Measurements from ENCODE around the gene SFT2D2.
"Not testable (repeated sequence)": the region's sequence is repeated elsewhere in the genome, so short reads cannot be mapped to it uniquely, and the experiment has no call there.

The SFT2D2 gene

DNA sequence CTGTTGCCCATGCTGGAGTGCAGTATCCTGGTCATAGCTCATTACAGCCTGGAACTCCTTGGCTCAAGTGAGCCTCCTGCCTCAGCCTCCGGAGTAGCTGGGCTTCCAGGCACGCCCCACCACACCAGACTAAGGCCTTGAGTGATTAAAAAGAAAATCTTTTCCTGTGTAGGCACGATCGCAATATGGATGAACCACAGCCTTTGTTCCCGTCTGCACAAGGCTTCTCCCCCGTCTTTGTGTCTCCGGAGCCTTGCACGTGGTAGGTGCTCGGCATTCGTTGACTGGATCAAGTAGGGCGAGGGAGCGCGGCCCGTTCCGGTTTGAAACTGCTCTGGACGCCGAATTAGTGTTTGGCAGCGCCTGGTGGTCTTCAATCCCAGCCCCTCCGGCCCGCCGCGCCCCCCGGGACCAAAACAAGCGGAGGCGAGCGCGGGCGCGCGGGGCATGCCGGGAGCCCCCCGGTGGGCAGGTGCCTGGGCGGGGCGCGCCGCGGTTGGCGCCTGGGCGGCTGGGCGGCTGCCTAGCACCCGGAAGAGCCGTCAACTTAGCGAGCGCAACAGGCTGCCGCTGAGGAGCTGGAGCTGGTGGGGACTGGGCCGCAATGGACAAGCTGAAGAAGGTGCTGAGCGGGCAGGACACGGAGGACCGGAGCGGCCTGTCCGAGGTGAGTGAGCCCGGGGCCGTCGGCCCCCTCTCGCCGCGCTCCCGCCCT lies at the start of gene SFT2D2:
Gene SFT2D2, plus strand, starts transcription at position 529 of the 715 bp plus-strand sequence. Its CDS starts 76 bp downstream, at position 605.
- DNase-seq: peak; percentile 89 to 97 (median 93)

DNA sequence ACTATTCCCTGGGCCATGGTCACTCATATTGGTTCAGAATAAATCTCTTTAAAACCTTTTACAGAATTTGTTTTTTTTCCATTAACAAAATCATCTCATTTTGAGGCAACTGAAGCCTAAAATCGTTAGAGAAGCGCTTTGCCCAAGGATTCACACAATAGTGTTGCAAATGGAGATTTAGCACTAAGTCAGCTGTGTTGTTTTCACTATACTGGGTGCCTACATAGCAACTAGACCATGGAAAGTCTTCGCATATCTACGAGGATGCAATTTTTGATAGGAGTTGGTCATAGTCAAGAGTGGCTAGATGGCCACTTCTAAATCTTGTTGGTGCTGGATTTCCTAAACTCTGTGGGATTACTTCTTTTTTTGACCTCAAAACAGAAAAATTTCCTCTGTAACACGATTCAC lies 47.6 kb upstream of the SFT2D2 start:
- DNase-seq: no peak

DNA sequence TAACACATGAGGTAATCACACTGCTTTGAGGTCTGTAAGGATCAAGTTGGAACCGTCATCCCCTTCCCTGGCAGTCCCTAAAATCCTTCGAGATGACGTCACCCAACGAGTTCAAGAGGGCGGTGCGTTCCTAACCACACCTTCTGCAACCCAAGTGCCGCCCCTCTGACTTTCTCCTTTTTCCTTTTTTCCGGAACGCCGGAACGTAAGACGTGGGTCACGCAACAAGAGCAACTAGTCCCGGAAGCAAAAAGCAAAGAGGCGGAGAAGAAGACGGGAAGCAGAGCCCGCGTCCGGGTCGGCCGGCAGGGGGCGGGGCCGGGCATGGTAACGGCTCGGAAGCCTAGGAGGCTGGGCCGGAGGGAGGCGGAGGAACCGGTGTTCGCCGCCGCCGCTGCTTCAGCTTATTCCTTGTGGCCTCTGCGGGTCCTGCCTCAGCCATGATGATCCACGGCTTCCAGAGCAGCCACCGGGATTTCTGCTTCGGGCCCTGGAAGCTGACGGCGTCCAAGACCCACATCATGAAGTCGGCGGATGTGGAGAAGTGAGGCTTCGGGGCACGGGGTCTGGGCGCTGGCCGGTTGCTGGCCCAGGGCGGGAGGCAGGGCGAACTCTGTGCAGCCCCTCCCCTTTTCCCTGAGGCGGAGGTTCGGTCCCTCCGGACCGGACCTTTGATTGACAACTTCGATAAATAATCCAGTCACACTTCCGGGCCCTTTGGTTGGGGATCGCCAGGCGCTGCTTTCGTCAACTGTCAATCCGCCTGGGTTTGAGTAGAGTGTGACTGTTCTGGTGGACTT lies 47.0 kb upstream of the SFT2D2 start, which contains the start of gene TIPRL:
Gene TIPRL, plus strand, starts transcription at position 325 of the 800 bp plus-strand sequence. Its CDS starts 116 bp downstream, at position 441.
- DNase-seq: peak; percentile 94 to 100 (median 99)

DNA sequence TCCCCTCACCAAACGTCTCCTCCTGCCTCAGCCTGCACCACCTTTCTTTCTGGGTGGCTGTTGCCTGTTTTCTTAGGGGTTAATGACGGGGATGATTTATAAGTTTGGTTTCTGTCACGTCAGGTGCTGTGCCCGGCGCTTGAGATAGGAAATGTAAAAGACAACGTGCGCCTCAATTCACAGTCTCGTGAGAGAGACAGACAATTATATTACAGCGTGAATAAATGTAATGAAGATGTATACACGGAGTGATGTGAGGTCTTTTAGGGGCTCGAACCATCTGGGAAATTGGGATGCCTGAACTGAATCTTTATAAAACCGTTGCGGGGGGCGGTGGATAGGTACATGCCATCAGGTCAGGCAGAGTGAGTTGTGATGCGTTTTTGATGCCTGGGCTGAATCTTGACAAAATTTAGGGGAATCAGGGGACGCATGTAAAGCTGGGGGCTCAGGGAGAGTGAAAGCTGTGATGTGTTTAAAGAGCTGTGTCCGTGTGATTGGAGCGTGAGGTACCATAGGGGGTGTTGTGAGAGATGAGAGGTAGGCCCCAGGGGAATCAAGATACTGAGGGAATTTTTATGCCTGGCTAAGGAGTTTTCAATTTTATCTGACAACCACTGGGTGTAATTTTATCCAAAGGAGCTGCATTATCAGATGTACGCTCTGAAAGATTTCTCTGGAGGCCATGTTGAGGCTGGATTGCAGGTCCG lies 46.2 kb upstream of the SFT2D2 start:
- peak; percentile 37 to 63 (median 61) for DNase-seq

DNA sequence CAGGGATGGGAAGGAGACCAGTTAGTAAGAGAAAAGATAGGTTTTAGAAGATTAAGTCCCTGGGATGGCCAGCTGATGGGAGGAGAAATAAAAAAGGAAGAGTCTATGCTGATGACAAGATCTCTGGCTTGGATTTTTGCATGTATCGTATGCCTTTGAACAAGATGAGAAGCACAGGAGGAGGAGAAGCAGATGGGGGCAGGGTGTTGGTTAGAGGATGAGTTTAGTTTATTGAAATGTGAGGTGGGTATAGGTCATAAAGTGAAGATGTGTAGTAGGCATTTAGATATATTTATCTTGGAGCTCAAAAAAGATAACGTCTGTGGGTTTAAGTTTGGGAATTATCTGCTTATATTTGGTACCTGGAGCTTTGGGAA lies 45.7 kb upstream of the SFT2D2 start:
- no peak for DNase-seq

DNA sequence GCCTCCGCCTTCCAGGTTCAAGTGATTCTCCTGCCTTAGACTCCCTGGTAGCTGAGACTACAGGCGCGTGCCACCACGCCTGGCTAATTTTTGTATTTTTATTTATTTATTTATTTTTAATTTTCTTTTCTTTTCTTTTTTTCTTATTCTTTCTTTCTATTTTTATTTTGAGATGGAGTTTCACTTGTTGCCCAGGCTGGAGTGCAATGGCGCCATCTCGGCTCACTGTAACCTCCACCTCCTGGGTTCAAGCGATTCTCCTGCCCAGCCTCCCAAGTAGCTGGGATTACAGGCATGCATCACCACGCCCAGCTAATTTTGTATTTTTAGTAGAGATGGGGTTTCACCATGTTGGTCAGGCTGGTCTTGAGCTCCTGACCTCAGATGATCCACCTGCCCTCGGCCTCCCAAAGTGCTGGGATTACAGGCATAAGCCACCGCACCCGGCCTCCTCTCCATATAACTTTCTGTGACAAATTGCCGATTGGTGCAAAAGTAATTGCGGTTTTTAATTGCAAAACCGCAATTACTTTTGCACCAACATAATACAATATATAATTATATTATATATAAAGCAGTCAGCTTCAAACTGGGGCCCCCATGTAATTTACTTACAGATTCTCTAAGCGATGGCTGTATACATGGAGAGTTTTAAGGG lies 44.6 kb upstream of the SFT2D2 start:
- DNase-seq: not testable (repeated sequence)

DNA sequence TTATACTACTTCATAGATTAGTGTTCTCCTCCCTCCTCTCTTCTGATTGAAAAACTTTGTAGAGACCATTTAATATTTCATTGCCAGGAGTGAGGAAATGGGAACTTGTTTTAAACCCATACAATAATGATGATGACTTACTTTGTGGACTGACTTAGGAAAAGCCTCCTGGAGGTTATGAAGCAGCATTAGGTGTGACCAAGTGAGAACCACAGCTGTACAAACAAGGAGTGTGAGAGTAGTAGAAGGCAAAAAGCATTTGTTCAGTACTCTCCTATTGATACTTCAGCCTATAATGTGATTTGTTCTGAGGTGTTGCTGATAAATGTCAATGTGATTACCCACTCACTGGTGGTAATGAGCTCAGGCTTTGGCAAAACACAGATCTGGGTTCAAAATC lies 38.6 kb upstream of the SFT2D2 start:
- no peak for DNase-seq

DNA sequence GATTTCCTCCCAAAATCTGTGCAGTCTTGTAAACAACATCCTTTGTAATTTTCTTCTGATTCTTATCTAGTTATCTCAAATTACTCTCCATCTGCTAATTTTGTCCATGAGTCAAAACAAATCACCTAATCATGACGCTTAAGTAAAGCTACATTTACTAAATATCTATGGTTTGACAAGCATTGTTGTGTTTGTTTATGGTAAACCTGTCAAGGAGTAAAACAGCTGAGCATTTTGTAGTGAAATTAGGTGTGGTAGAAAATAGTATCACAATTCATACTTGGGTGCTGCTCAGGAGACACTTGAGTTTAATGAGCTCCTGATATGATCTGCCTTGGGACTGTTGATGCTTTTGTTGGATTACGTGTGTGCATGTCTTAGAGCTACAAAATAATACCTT lies 35.4 kb upstream of the SFT2D2 start:
- no peak for DNase-seq

DNA sequence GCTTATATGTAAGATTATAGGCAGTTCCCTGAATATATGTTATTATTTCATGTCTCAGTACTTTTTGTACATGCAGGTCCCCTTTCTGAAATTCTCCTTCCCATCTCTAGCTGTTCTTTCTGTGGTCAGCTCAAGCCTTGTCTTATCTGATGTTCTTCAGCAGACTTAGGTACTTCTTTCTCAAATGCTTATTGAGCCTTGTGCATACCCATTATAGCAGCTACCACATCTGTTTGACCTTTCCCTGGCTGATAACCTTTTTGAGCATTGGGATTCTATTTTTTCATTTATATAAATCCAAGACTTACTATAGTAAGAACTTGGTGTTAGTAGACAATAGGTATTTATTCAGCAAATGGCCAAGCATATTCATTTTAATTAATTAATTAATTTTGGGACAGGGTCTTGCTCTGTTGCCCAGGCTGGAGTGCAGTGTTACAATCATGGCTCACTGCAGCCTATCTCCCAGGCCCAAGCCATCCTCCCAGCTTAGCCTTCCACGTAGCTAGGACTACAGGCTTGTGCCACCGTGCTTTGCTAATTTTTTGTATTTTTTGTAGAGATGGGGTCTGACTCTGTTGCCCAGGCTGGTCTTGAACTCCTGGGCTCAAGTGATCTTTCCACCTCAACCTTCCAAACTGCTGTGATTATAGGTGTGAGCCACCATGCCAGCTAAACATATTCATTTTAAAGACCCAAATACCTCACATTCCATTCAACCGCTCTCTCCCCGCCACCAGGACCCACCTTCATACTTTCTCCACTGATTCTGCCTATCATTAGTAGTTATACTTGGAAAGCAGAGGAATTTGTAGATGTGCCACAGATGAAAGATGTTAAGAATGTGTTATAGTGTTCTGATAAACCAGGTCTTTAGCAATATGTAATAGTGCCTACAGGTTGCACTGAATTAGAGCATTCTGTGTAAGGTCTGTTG lies 30.3 kb upstream of the SFT2D2 start:
- DNase-seq: no peak

DNA sequence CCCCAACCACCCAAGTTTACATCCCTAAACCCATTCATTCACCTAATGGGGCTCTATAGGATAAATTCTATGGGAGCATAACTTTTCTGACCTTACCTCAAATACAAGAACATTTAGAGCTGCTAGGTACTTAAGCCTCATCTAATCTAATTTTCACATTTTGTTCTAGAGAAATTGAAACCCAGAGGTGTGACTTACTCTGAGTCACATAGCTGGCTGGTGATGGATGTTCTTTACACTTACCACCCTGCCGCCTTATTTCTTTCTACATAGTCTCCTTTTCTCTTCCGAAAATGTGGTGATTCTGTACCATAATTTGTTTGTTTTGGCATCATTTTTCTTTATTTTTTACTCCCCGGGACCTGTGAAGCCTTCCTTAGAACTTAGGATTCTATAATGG lies 26.7 kb upstream of the SFT2D2 start:
- DNase-seq: no peak

DNA sequence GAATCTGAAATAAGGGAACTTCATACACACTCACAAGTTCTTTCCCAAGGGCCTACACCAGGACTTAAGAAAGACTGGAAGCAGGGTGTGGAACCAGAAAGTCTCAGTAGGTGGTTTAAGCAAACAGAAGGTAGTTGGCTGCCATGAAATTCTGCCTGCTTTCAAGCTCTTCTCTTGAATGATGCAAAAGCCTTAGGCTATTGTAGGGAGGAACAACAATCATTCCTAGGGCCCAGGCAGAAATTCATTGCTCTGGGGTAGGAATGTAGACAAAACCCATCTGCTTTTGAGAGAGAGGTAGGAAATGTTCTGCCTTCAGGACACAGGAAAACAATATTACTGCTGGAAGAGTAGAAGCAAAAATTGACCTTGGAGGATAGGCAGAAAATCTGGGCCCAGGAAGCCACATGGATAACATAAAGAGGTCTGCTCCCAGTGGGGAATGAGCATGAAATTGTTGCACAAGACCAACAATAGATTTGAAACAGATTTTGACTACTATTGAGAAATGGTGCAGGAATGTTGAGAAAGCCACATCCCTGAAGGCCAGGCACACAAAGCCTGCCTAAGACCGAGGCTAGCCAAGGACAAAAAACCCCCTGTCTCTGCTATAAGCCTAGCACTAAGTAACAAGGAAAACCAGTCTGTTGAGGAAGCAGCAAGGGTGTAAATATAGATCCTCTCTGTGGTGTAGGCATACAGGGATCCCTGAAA lies 22.7 kb upstream of the SFT2D2 start:
- DNase-seq: no peak

DNA sequence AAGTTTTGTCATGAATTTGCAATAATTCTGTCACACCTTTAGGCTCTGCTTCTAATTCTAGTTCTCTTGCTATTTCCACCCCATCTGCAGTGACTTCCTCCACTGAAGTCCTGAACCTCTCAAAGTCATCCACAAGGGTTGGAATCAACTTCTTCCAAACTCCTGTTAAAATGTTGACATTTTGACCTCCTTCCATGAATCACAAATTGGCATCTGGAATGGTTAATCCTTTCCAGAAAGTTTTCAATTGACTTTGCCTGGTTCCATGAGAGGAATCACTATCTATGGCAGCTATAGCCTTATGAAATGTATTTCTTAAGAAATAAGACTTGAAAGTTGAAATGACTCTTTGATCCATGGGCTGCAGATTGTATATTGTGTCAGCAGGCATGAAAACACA lies 19.7 kb upstream of the SFT2D2 start:
- DNase-seq: no peak

DNA sequence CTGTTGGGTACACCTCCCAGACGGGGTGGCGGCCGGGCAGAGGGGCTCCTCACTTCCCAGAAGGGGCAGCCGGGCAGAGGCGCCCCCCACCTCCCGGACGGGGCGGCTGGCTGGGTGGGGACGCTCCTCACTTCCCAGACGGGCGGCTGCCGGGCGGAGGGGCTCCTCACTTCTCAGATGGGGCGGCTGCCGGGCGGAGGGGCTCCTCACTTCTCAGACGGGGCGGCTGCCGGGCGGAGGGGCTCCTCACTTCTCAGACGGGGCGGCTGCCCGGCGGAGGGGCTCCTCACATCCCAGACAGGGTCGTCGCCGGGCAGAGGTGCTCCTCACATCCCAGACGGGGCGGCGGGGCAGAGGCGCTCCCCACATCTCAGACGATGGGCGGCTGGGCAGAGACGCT lies 18.1 kb upstream of the SFT2D2 start:
- DNase-seq: not testable (repeated sequence)

DNA sequence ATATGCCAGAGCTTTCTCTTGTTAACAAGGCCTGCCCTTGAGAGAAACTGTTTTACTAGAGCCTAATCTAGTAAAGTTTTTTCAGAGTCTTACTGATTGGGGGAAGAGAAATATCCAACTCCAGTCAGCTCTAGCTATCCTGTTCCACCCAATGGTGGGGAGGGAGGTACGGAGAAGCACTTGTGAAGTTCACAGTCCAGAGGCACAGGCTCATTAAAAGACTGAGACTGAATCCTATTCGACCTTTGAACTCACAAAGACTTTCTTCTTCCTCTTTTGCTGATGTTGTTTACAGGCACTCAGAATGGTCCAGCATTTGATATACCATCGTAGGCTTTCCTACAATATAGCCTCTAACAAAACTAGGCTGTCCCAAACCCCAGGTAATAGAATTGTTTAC lies 15.5 kb upstream of the SFT2D2 start:
- DNase-seq: no peak

DNA sequence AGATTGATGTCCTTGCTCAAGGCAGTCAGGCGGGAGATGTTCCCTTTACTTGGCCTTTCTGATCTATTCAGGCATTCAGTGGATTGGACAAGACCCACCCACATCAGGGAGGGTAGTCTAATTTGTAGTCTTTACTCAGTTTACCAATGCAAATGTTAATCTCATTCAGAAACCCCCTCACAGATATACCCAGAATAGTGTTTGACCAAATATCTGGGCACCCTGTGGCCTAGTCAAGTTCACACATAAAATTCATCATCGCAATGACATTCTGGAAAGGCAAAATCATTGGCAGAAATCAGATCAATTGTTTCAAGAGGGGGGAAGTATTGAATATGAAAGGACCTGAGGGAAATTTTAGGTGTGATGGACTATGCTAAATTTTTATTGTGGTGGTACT lies 12.5 kb upstream of the SFT2D2 start:
- DNase-seq: no peak

DNA sequence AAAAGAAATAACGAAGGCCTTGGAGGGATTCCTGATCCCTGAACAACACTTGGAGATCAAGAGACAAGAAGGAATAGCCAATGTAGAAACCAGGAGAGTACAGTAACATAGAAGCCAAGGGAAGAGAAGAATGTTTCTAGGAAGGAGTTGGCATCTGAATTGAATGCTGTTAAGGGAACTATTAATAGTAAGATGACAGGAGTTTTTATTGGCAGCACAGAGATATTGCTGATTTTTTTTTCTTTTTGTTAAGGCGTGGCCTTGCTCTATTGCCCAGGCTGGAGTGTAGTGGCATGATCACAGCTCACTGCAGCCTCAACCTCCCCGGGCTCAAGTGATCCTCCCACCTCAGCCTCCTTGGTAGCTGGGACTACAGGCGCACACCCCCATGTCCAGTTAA lies 9.6 kb upstream of the SFT2D2 start:
- no peak for DNase-seq

DNA sequence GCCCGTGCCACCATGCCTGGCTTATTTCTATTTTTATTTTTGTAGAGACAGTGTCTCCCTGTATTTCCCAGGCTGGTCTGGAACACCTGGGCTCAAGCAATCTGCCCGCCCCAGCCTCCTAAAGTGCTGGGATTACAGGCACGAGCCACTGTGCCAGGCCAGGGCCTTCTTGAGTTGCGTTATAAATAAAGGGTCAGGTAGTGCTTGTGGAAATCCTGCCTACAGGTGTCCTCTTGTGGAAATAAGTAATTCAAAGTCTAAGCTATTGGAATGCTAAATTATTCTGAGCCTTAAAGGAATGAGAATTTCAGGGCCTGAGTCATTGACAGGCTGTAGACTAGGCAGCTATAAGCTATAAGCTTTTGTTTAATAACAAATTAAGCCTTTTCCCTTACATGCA lies 8.1 kb upstream of the SFT2D2 start:
- no peak for DNase-seq

DNA sequence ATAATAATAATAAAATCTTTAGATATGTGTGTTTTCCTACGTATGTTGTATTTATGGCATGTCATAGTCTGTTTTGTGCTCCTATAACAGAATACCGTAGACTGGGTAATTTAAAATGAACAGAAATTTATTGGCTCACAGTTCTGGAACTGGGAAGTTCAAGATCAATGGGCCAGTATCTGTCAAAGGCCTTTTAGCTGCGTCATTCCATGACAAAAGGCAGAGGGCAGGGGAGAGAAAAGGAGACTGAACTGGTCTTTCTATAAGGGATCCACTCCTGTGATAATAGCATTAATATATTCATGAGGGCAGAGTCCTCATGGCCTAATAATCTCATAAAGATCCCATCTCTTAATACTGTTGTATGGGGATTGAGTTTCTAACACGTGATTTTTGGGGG lies 7.1 kb upstream of the SFT2D2 start:
- DNase-seq: no peak

DNA sequence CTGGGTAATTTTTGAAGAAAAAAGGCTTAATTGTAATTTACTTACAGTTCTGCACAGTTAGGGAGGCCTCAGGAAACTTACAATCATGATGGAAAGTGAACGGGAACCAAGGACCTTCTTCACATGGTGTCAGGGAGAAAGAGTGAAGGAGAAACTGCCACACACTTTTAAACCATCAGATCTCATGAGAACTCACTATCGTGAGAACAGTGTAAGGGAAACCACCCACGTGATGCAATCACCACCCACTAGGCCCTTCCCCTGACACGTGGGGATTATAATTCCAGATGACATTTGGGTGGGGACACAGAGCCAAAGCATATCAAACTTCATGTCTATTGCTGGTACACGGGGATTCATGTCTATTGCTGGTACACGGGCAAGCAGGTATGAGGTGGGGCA lies 5.3 kb upstream of the SFT2D2 start:
- DNase-seq: no peak

DNA sequence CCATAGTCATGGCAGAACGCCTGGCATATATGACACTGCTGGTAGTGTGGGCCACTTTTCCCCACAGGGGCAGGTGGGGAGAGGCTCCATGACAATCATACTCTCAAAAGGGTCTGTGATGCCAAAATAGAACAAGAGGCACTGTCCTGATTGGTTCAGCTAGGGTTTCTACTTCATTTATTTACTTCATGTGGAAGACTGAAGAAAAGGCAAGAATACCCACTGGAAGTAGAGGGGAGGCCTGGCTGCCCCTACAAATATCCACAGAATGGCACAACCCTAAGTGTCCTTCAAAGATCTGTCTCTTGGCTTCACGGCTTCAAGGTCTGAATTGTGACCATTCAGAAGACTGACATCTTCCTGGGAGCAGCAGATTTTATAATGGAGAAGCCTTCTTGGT lies 4.5 kb upstream of the SFT2D2 start:
- DNase-seq: no peak

DNA sequence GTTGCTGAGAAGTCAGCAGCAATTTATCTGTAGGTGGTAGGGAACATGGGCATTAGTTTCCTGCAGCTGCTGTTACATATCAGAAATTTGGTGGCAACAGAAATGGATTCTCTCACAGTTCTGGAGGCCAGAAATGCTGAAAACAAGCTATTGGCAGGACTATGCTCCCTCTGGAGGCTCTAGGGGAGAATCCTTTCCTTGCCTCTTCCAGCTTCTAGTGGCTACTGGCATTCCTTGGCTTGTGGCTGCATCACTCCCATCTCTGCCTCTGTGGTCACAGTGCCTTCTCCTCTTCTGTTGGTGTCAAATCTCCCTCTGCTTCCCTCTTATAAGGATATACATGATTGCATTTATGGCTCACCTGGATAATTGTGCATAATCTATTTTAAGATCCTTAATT lies 2.5 kb upstream of the SFT2D2 start:
- DNase-seq: no peak

Data from NCI-H1417 (cell line).